Gastroesophageal sphincter (tissue), 3 donors: ENCODE measurements around the gene CCNG2.

ENCODE experiments used
- EP300 ChIP-seq: sonication (generic); formaldehyde crosslinking; IDR thresholded peaks from one replicate; pipeline ENCODE4 v1.6.1; 2017; ENCODE audit warnings: antibody characterized with exemption, mild to moderate bottlenecking
- POLR2A ChIP-seq, 2 donors: fragments of 450-650 bp; IDR thresholded peaks; one replicate each; pipeline ENCODE4 v1.6.1; 2017; ENCODE audit warnings: antibody characterized with exemption in 2 of 2, mild to moderate bottlenecking in 2 of 2, moderate library complexity in 1 of 2
- POLR2AphosphoS5 ChIP-seq: sonication (generic); formaldehyde crosslinking; IDR thresholded peaks from one replicate; pipeline ENCODE4 v1.6.1; 2017; ENCODE audit warnings: antibody characterized with exemption
- TF ChIP-seq, protein P1 (sequence below), 4 experiments: fragments of 200-600 bp in 2 of 4; fragments of 450-650 bp in 2 of 4; sonication (generic) in 1 of 4; IDR thresholded peaks; one replicate each; pipeline ENCODE4 v1.5.1; 2017 to 2019; ENCODE audit warnings: antibody characterized with exemption in 4 of 4, mild to moderate bottlenecking in 2 of 4, moderate library complexity in 2 of 4

DNA sequence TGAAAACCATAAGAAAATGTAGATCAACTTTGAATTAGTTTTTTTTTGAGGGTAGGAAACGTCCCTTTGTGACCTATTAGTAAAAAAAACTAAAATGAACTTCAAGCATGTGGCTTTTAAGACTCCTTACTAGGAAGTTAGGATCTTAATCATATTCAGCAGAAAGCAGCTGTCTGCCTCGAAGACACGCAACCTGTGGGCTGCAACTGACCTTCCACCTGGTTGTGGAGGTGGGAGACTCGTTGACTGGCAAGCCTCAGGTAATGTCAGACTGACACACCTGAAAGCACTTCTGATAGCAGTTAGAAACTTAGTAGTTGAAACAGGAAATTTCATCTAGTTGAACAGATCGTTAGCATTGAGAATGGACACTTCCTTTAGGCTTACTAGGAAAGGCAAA, 37.4 kb downstream of the CCNG2 start:
- TF ChIP-seq EP300 (no peak), POLR2AphosphoS5 (no peak), POLR2A (IDR thresholded peaks at IDR 0.05) (no peak)
- TF ChIP-seq, protein P1, sequence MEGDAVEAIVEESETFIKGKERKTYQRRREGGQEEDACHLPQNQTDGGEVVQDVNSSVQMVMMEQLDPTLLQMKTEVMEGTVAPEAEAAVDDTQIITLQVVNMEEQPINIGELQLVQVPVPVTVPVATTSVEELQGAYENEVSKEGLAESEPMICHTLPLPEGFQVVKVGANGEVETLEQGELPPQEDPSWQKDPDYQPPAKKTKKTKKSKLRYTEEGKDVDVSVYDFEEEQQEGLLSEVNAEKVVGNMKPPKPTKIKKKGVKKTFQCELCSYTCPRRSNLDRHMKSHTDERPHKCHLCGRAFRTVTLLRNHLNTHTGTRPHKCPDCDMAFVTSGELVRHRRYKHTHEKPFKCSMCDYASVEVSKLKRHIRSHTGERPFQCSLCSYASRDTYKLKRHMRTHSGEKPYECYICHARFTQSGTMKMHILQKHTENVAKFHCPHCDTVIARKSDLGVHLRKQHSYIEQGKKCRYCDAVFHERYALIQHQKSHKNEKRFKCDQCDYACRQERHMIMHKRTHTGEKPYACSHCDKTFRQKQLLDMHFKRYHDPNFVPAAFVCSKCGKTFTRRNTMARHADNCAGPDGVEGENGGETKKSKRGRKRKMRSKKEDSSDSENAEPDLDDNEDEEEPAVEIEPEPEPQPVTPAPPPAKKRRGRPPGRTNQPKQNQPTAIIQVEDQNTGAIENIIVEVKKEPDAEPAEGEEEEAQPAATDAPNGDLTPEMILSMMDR (IDR thresholded peaks at IDR 0.05), result no peak
